Liver (tissue), 3 donors: ENCODE data around the gene TYRO3.

ENCODE experiments used
- EGR1 ChIP-seq, 2 donors: IDR thresholded peaks; 2 replicates each; pipeline ENCODE4 v1.6.1; 2016 to 2018; ENCODE audit warnings: antibody characterized with exemption in 2 of 2, low read depth in 2 of 2
- FOXA1 ChIP-seq: IDR thresholded peaks from 2 replicates; pipeline ENCODE4 v1.6.1; 2016; ENCODE audit warnings: antibody characterized with exemption
- GABPA ChIP-seq, 2 donors: IDR thresholded peaks in 1 of 2; conservative IDR thresholded peaks in 1 of 2; 2 replicates each; pipeline ENCODE4 v1.6.1; 2016; ENCODE audit warnings: antibody characterized with exemption in 2 of 2, mild to moderate bottlenecking in 1 of 2, moderate library complexity in 1 of 2
- JUND ChIP-seq, 2 donors: IDR thresholded peaks; 2 replicates each; pipeline ENCODE4 v1.6.1; 2016; ENCODE audit warnings: antibody characterized with exemption in 2 of 2
- NR2F2 ChIP-seq: IDR thresholded peaks from 2 replicates; pipeline ENCODE4 v1.6.1; 2016; ENCODE audit warnings: antibody characterized with exemption
- RAD21 ChIP-seq, 2 donors: IDR thresholded peaks; 2 replicates each; pipeline ENCODE4 v1.6.1; 2016; ENCODE audit warnings: antibody characterized with exemption in 2 of 2, mild to moderate bottlenecking in 2 of 2
- RXRA ChIP-seq, 2 donors: IDR thresholded peaks; 2 replicates each; pipeline ENCODE4 v1.6.1; 2017 to 2018; ENCODE audit warnings: antibody characterized with exemption in 2 of 2, mild to moderate bottlenecking in 1 of 2
- SP1 ChIP-seq: IDR thresholded peaks from 2 replicates; pipeline ENCODE4 v1.6.1; 2018; ENCODE audit warnings: antibody characterized with exemption, mild to moderate bottlenecking
- TAF1 ChIP-seq: conservative IDR thresholded peaks from 2 replicates; pipeline ENCODE4 v1.6.1; 2016; ENCODE audit warnings: antibody characterized with exemption, mild to moderate bottlenecking
- YY1 ChIP-seq: IDR thresholded peaks from 2 replicates; pipeline ENCODE4 v1.6.1; 2016; ENCODE audit warnings: antibody characterized with exemption, mild to moderate bottlenecking
- TF ChIP-seq, protein P1 (sequence below): fragments of 150-350 bp; IDR thresholded peaks from 2 replicates; pipeline ENCODE4 v1.5.1; 2017; ENCODE audit warnings: improper control_type of control experiment, low read depth, low read length; ENCODE audit not compliant: missing input control
- TF ChIP-seq, protein P2 (sequence below): IDR thresholded peaks from 2 replicates; pipeline ENCODE4 v1.6.1; 2016; ENCODE audit warnings: antibody characterized with exemption
- TF ChIP-seq, protein P3 (sequence below): IDR thresholded peaks from 2 replicates; pipeline ENCODE4 v1.6.1; 2016; ENCODE audit warnings: antibody characterized with exemption, mild to moderate bottlenecking
- TF ChIP-seq, protein P4 (sequence below): IDR thresholded peaks from 2 replicates; pipeline ENCODE4 v1.6.1; 2016; ENCODE audit warnings: antibody characterized with exemption
- donor health status: healthy.
- donor health status: healthy.

DNA sequence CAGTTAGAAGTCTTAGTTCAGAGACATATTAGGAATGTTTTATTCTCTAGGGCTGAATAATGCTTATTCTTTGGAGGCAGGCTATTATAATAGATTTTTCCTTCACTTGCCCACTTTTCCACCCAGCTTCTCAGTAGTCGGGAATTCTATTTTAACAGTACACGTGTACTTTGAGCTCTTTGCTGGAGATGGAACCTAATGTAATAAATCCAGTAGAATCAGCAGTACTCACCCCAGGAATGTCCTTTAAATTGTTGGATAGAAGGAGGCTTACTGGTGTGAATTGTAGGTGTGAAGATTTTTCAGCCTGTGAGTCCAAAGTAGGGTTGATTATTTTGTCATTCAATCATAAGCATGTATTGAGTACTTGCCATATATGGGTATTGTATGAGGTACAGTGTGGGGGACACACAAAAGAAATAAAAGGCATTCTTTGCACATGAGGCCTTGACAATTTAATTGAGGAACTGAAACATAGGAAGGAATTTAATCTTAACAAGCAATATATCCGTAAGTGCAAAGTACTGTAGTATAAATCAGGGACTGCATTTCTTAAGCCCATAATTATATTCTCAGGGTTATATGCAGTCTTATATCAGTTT, 71.7 kb downstream of the TYRO3 start:
- TF ChIP-seq RAD21 (IDR thresholded peaks at IDR 0.05): no peak
- TF ChIP-seq, protein P1, sequence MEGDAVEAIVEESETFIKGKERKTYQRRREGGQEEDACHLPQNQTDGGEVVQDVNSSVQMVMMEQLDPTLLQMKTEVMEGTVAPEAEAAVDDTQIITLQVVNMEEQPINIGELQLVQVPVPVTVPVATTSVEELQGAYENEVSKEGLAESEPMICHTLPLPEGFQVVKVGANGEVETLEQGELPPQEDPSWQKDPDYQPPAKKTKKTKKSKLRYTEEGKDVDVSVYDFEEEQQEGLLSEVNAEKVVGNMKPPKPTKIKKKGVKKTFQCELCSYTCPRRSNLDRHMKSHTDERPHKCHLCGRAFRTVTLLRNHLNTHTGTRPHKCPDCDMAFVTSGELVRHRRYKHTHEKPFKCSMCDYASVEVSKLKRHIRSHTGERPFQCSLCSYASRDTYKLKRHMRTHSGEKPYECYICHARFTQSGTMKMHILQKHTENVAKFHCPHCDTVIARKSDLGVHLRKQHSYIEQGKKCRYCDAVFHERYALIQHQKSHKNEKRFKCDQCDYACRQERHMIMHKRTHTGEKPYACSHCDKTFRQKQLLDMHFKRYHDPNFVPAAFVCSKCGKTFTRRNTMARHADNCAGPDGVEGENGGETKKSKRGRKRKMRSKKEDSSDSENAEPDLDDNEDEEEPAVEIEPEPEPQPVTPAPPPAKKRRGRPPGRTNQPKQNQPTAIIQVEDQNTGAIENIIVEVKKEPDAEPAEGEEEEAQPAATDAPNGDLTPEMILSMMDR: no peak
- TF ChIP-seq TAF1: no peak
- no peak for TF ChIP-seq NR2F2
- TF ChIP-seq, protein P2, sequence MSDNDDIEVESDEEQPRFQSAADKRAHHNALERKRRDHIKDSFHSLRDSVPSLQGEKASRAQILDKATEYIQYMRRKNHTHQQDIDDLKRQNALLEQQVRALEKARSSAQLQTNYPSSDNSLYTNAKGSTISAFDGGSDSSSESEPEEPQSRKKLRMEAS: no peak
- TF ChIP-seq, protein P3, sequence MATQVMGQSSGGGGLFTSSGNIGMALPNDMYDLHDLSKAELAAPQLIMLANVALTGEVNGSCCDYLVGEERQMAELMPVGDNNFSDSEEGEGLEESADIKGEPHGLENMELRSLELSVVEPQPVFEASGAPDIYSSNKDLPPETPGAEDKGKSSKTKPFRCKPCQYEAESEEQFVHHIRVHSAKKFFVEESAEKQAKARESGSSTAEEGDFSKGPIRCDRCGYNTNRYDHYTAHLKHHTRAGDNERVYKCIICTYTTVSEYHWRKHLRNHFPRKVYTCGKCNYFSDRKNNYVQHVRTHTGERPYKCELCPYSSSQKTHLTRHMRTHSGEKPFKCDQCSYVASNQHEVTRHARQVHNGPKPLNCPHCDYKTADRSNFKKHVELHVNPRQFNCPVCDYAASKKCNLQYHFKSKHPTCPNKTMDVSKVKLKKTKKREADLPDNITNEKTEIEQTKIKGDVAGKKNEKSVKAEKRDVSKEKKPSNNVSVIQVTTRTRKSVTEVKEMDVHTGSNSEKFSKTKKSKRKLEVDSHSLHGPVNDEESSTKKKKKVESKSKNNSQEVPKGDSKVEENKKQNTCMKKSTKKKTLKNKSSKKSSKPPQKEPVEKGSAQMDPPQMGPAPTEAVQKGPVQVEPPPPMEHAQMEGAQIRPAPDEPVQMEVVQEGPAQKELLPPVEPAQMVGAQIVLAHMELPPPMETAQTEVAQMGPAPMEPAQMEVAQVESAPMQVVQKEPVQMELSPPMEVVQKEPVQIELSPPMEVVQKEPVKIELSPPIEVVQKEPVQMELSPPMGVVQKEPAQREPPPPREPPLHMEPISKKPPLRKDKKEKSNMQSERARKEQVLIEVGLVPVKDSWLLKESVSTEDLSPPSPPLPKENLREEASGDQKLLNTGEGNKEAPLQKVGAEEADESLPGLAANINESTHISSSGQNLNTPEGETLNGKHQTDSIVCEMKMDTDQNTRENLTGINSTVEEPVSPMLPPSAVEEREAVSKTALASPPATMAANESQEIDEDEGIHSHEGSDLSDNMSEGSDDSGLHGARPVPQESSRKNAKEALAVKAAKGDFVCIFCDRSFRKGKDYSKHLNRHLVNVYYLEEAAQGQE: no peak
- TF ChIP-seq FOXA1: no peak
- TF ChIP-seq RXRA (IDR thresholded peaks at IDR 0.05): no peak
- TF ChIP-seq GABPA (IDR thresholded peaks at IDR 0.05 in 1 of 2, conservative IDR thresholded peaks at IDR 0.05 in 1 of 2): no peak
- no peak for TF ChIP-seq SP1
- TF ChIP-seq JUND (IDR thresholded peaks at IDR 0.05): no peak
- no peak for TF ChIP-seq EGR1 (IDR thresholded peaks at IDR 0.05; ENCODE audit: low read depth in 2 of 2)
- no peak for TF ChIP-seq YY1
- TF ChIP-seq, protein P4, sequence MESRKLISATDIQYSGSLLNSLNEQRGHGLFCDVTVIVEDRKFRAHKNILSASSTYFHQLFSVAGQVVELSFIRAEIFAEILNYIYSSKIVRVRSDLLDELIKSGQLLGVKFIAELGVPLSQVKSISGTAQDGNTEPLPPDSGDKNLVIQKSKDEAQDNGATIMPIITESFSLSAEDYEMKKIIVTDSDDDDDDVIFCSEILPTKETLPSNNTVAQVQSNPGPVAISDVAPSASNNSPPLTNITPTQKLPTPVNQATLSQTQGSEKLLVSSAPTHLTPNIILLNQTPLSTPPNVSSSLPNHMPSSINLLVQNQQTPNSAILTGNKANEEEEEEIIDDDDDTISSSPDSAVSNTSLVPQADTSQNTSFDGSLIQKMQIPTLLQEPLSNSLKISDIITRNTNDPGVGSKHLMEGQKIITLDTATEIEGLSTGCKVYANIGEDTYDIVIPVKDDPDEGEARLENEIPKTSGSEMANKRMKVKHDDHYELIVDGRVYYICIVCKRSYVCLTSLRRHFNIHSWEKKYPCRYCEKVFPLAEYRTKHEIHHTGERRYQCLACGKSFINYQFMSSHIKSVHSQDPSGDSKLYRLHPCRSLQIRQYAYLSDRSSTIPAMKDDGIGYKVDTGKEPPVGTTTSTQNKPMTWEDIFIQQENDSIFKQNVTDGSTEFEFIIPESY: no peak
